SK-N-SH treated with all-trans-retinoic acid at 6 μM for 48 hours (cell line): ENCODE measurements around the gene TMEM245.

Experiments
- ARNTL ChIP-seq: fragments of 450-650 bp; formaldehyde crosslinking; IDR thresholded peaks from 2 replicates; pipeline ENCODE4 v1.5.0; 2020; ENCODE audit warnings: low read depth, mild to moderate bottlenecking, moderate library complexity, borderline replicate concordance
- BACH2 ChIP-seq: fragments of 250-450 bp; sonication (Bioruptor Pico); IDR thresholded peaks from 2 replicates; pipeline ENCODE4 v1.9.0; 2021; ENCODE audit warnings: mild to moderate bottlenecking, borderline replicate concordance
- CSDC2 ChIP-seq: fragments of 250-450 bp; sonication (Bioruptor Pico); IDR thresholded peaks from 2 replicates; pipeline ENCODE4 v1.5.0; 2020; ENCODE audit warnings: mild to moderate bottlenecking, moderate library complexity
- ISL1 ChIP-seq: fragments of 250-450 bp; sonication (Bioruptor Pico); IDR thresholded peaks from 2 replicates; pipeline ENCODE4 v2.1.2; 2022; ENCODE audit warnings: mild to moderate bottlenecking, moderate library complexity
- PPARA ChIP-seq: fragments of 250-450 bp; sonication (Bioruptor Pico); IDR thresholded peaks from 2 replicates; pipeline ENCODE4 v1.5.0; 2020; ENCODE audit warnings: mild to moderate bottlenecking, borderline replicate concordance
- RARB ChIP-seq: fragments of 250-450 bp; sonication (Bioruptor Pico); IDR thresholded peaks from 2 replicates; pipeline ENCODE4 v1.8.0; 2021; ENCODE audit warnings: mild to moderate bottlenecking, moderate library complexity
- TOX ChIP-seq: fragments of 250-450 bp; sonication (Bioruptor Pico); IDR thresholded peaks from 2 replicates; pipeline ENCODE4 v1.8.0; 2021; ENCODE audit warnings: mild to moderate bottlenecking, moderate library complexity, borderline replicate concordance
- ZFP3 ChIP-seq: fragments of 250-450 bp; sonication (Bioruptor Pico); IDR thresholded peaks from 2 replicates; pipeline ENCODE4 v1.5.0; 2020; ENCODE audit warnings: mild to moderate bottlenecking, moderate library complexity
- ZFP30 ChIP-seq: fragments of 450-650 bp; formaldehyde crosslinking; IDR thresholded peaks from 2 replicates; pipeline ENCODE4 v1.5.0; 2022; ENCODE audit warnings: mild to moderate bottlenecking, moderate library complexity
- ZNF70 ChIP-seq: fragments of 450-650 bp; formaldehyde crosslinking; IDR thresholded peaks from 2 replicates; pipeline ENCODE4 v1.5.0; 2020; ENCODE audit warnings: mild to moderate bottlenecking, moderate library complexity
- ZNF8 ChIP-seq: fragments of 450-650 bp; formaldehyde crosslinking; IDR thresholded peaks from 2 replicates; pipeline ENCODE4 v1.5.0; 2020; ENCODE audit warnings: mild to moderate bottlenecking, moderate library complexity
- TF ChIP-seq, protein P1 (sequence below): fragments of 250-450 bp; sonication (Bioruptor Pico); IDR thresholded peaks from 2 replicates; pipeline ENCODE4 v1.8.0; 2020; ENCODE audit warnings: mild to moderate bottlenecking, moderate library complexity, borderline replicate concordance
- TF ChIP-seq, protein P2 (sequence below): fragments of 250-450 bp; sonication (Bioruptor Pico); IDR thresholded peaks from 2 replicates; pipeline ENCODE4 v1.5.0; 2020; ENCODE audit warnings: mild to moderate bottlenecking, moderate library complexity
- TF ChIP-seq, protein P3 (sequence below): fragments of 250-450 bp; sonication (Bioruptor Pico); IDR thresholded peaks from 2 replicates; pipeline ENCODE4 v1.5.1; 2020; ENCODE audit warnings: low read depth, mild to moderate bottlenecking, moderate library complexity

DNA sequence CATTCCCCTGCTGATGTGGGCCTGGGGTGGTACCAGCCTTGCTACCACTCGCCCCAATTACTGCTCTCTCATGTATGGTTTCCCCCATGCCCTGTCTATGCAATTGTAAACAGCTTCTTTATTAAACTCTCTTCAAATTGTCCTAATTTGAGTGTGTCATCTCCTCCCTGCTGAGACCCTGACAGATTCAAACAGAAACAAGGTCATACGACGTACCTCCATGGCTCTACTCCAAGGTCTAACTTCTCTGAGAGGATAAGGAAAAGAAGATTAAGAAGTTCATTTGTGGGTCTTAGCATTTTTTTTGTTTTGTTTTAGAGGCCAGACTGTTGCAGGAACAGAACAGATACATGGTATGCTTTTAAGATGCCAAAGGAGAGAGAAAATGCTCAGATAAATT is 147.6 kb downstream of the TMEM245 start:
- TF ChIP-seq, protein P1, sequence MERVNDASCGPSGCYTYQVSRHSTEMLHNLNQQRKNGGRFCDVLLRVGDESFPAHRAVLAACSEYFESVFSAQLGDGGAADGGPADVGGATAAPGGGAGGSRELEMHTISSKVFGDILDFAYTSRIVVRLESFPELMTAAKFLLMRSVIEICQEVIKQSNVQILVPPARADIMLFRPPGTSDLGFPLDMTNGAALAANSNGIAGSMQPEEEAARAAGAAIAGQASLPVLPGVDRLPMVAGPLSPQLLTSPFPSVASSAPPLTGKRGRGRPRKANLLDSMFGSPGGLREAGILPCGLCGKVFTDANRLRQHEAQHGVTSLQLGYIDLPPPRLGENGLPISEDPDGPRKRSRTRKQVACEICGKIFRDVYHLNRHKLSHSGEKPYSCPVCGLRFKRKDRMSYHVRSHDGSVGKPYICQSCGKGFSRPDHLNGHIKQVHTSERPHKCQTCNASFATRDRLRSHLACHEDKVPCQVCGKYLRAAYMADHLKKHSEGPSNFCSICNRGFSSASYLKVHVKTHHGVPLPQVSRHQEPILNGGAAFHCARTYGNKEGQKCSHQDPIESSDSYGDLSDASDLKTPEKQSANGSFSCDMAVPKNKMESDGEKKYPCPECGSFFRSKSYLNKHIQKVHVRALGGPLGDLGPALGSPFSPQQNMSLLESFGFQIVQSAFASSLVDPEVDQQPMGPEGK (CRISPR knock-in tag), result no peak
- TF ChIP-seq BACH2 (CRISPR knock-in tag) (no peak), TOX (CRISPR knock-in tag) (no peak), ISL1 (no peak), ZFP3 (CRISPR knock-in tag) (no peak), PPARA (CRISPR knock-in tag) (no peak), ZFP30 (CRISPR knock-in tag) (no peak), ZNF8 (no peak), ZNF70 (CRISPR knock-in tag) (no peak), ARNTL (CRISPR knock-in tag) (no peak), RARB (CRISPR knock-in tag) (no peak), CSDC2 (CRISPR knock-in tag) (no peak)
- TF ChIP-seq, protein P2, sequence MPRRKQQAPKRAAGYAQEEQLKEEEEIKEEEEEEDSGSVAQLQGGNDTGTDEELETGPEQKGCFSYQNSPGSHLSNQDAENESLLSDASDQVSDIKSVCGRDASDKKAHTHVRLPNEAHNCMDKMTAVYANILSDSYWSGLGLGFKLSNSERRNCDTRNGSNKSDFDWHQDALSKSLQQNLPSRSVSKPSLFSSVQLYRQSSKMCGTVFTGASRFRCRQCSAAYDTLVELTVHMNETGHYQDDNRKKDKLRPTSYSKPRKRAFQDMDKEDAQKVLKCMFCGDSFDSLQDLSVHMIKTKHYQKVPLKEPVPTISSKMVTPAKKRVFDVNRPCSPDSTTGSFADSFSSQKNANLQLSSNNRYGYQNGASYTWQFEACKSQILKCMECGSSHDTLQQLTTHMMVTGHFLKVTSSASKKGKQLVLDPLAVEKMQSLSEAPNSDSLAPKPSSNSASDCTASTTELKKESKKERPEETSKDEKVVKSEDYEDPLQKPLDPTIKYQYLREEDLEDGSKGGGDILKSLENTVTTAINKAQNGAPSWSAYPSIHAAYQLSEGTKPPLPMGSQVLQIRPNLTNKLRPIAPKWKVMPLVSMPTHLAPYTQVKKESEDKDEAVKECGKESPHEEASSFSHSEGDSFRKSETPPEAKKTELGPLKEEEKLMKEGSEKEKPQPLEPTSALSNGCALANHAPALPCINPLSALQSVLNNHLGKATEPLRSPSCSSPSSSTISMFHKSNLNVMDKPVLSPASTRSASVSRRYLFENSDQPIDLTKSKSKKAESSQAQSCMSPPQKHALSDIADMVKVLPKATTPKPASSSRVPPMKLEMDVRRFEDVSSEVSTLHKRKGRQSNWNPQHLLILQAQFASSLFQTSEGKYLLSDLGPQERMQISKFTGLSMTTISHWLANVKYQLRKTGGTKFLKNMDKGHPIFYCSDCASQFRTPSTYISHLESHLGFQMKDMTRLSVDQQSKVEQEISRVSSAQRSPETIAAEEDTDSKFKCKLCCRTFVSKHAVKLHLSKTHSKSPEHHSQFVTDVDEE (CRISPR knock-in tag), result no peak
- TF ChIP-seq, protein P3, sequence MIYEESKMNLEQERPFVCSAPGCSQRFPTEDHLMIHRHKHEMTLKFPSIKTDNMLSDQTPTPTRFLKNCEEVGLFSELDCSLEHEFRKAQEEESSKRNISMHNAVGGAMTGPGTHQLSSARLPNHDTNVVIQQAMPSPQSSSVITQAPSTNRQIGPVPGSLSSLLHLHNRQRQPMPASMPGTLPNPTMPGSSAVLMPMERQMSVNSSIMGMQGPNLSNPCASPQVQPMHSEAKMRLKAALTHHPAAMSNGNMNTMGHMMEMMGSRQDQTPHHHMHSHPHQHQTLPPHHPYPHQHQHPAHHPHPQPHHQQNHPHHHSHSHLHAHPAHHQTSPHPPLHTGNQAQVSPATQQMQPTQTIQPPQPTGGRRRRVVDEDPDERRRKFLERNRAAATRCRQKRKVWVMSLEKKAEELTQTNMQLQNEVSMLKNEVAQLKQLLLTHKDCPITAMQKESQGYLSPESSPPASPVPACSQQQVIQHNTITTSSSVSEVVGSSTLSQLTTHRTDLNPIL (CRISPR knock-in tag), result no peak
